GM21717 (cell line): ENCODE results near the gene KRTAP8-1.

Experiments
- ATAC-seq: cut with Tn5 transposase; IDR thresholded peaks from one replicate; pipeline ENCODE4 v1.9.1; 2021; ENCODE audit warnings: mild to moderate bottlenecking, moderate library complexity; ENCODE audit not compliant: unreplicated experiment

KRTAP8-1 gene

GRCh38 chr21:30813174-30813573 lies at the start of gene KRTAP8-1:
TSS of gene KRTAP8-1 (minus strand) at chr21:30813274. CDS start at chr21:30813220, 54 bp downstream.
- no peak for ATAC-seq

GRCh38 chr21:30847627-30848500 lies 34.8 kb upstream of the KRTAP8-1 start:
- ATAC-seq = no peak

GRCh38 chr21:30842990-30843389 lies 29.9 kb upstream of the KRTAP8-1 start:
- ATAC-seq = no peak

GRCh38 chr21:30839304-30839703 lies 26.2 kb upstream of the KRTAP8-1 start:
- ATAC-seq = no peak

- ATAC-seq = no peak
Observed at GRCh38 chr21:30838536-30838935, 25.5 kb upstream of the KRTAP8-1 start.

GRCh38 chr21:30831194-30831765 lies 18.2 kb upstream of the KRTAP8-1 start:
- no peak for ATAC-seq

- ATAC-seq = no peak
Observed at GRCh38 chr21:30829659-30830058, 16.6 kb upstream of the KRTAP8-1 start, which contains the start of gene KRTAP7-1. TSS of gene KRTAP7-1 (minus strand) at chr21:30829759. CDS start at chr21:30829698, 61 bp downstream.

- no peak for ATAC-seq
Observed at GRCh38 chr21:30818837-30819610, 6.0 kb upstream of the KRTAP8-1 start.

- ATAC-seq = no peak
Observed at GRCh38 chr21:30800605-30801004, 12.5 kb downstream of the KRTAP8-1 start.

- ATAC-seq = no peak
Observed at GRCh38 chr21:30793581-30794314, 19.3 kb downstream of the KRTAP8-1 start.

GRCh38 chr21:30779249-30779648 lies 33.8 kb downstream of the KRTAP8-1 start:
- no peak for ATAC-seq

GRCh38 chr21:30769724-30770431 lies 43.2 kb downstream of the KRTAP8-1 start:
- no peak for ATAC-seq
